Measurements from ENCODE around the gene TTC34.

GRCh38 chr1:2593251-2593878 is 208.1 kb downstream of the TTC34 start:
- TF ChIP-seq, protein P1, sequence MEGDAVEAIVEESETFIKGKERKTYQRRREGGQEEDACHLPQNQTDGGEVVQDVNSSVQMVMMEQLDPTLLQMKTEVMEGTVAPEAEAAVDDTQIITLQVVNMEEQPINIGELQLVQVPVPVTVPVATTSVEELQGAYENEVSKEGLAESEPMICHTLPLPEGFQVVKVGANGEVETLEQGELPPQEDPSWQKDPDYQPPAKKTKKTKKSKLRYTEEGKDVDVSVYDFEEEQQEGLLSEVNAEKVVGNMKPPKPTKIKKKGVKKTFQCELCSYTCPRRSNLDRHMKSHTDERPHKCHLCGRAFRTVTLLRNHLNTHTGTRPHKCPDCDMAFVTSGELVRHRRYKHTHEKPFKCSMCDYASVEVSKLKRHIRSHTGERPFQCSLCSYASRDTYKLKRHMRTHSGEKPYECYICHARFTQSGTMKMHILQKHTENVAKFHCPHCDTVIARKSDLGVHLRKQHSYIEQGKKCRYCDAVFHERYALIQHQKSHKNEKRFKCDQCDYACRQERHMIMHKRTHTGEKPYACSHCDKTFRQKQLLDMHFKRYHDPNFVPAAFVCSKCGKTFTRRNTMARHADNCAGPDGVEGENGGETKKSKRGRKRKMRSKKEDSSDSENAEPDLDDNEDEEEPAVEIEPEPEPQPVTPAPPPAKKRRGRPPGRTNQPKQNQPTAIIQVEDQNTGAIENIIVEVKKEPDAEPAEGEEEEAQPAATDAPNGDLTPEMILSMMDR (IDR thresholded peaks at IDR 0.05) = no peak
- no peak for TF ChIP-seq EZH2 (IDR thresholded peaks at IDR 0.05)
- no peak for TF ChIP-seq EZH2phosphoT487 (IDR thresholded peaks at IDR 0.05)

Measured in neural progenitor cell (in vitro differentiated cells).